C1 segment of cervical spinal cord (tissue), 14 donors: Measurements from ENCODE around the gene ACBD3.

ENCODE experiments used
- DNase-seq, 14 donors: peaks; one replicate each; lab custom pipeline; 2025; lab: John Stamatoyannopoulos, UW

The ACBD3 gene

DNA sequence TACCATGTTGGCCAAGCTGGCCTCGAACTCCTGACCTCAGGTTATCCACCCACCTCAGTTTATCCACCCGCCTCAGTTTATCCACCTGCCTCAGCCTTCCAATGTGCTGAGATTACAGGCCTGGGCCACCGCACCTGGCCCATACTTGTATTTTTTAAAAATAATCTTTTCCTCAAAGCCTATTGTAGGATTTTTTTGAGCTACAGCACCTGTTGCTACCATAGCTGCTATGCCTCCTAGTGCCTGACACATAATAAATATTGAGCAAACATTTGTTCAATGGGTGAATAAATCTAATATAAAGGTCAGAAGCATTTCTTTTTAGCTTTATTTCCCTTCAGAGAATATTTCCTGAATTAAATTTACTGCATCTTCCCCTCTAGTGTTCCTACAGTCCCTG lies 15.7 kb upstream of the ACBD3 start:
- DNase-seq, result no peak

GRCh38 chr1:226201029-226201593 lies 14.6 kb upstream of the ACBD3 start:
- no peak for DNase-seq

DNA sequence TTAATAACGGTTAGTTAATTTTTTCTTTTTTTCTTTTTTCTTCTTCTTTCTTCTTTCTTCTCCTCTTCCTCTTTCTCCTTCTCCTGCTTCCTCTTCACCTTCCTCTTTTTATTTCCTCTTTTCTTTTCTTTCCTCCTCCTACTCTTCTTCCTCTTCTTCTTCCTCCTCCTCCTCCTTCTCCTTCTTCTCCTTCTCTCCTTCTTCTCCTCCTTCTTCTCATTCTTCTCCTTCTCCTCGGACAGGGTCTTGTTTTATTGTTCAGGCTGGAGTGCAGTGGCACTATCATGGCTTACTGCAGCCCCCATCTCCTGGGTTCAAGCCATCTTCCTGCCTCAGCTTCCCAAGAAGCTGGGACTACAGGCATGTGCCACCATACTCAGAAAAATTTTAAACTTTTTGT lies 13.4 kb upstream of the ACBD3 start:
- no peak for DNase-seq

DNA sequence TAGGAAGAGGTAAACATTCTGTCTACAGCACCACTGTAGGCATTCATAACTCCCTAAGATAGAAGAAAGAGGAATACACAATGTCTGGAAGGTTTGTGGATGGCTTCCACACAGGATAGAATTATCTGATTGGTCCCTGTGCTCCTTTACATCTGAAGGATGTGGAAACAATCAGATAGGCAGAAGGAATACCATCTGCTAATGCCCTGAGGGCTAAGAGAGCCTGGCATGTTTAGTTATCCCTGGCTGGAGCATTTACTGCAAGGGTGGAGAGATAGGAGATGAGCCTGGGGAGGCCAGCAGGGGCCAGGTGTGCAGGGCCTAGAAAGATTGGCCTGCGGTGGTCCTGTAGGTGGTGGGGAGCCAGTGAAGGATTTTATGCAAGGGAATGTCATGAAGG lies 8.6 kb upstream of the ACBD3 start:
- peak in 1 of 14 donors; percentile 30 for DNase-seq

DNA sequence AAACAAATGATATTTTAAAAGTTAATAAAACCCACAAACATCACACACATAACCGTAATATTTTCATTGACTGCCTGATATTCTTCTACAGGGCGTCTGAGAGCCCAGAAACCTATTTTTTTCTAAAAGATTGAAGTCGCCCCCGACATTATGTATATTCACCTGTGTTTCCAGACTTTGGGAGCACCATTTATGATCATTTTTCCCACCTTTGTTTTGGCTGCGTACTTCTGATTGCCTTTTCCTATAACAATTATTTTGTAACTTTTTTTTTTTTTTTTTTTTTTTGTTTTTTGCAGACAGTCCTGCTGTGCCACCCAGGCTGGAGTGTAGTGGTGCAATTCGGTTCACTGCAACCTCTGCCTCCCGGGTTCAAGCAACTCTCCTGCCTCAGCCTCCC lies 839 bp upstream of the ACBD3 start:
- DNase-seq, result no peak

DNA sequence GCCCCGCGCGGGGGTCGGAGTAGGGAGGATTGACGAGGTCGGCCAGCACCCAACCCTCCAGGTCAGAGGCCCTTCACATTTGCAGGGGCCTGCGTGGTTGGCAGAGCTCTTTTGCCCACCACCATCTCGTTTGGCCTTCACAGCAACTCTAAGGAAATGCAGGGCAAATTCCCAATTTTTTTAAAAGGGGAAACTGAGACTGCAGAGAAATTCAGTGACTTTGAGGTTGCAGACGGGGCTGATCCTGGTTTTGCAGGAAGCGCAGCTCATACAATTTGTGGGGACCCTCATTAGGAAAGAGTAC lies 430 bp upstream of the ACBD3 start:
- no peak for DNase-seq

GRCh38 chr1:226185141-226186036 lies 1.2 kb downstream of the ACBD3 start:
- DNase-seq, result no peak

DNA sequence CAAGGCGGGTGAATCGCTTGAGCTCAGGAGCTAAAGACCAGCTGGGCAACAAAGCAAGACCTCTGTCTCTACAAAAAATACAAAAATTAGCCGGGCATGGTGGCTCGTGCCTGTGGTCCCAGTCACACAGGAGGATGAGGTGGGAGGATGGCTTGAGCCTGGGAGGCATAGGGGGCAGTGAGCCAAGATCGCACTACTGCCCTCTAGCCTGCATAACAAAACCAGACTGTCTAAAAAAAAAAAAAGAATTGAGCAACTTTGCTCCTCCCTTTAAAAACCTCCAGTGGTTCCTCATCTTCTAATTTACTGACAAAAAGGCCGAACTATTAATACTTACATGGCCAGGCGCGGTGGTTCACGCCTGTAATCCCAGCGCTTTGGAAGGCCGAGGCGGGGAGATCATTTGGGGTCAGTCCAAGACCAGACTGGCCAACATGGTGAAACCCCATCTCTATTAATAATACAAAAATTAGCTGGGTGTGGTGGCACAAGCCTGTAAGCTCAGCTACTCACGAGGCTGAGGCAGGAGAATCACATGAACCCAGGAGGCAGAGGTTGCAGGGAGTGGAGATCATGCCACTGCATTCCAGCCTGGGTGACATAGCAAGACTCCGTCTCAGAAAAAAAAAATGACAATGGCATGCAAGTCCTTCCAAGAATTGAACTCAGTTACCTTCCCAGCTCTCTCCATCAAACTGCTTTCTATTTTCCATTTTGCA lies 4.4 kb downstream of the ACBD3 start:
- peak in 2 of 14 donors; percentile 5 to 9 for DNase-seq

DNA sequence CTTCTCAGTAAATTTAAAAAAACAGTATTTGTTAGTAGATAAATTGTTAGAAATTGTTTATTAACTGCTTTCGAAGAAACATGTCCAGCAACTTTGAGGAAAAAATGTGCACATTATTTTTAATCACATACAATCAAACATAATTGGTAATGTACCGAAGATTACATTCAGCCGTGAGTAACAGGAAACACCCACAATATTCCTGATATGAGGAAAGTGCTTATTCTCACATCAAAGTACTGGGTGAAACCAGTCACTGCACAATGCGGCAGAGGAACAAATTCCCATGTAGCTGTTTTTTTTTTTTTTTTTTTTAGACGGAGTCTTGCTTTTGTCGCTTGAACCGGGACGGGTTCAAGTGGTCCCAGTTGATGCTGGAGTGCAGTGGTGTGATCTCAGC lies 9.7 kb downstream of the ACBD3 start:
- no peak for DNase-seq

GRCh38 chr1:226172589-226172988 lies 14.0 kb downstream of the ACBD3 start:
- DNase-seq, result no peak

GRCh38 chr1:226166341-226166740 lies 20.2 kb downstream of the ACBD3 start:
- DNase-seq, result no peak

- no peak for DNase-seq
These were observed 22.4 kb downstream of the ACBD3 start for GRCh38 chr1:226164154-226164553.

DNA sequence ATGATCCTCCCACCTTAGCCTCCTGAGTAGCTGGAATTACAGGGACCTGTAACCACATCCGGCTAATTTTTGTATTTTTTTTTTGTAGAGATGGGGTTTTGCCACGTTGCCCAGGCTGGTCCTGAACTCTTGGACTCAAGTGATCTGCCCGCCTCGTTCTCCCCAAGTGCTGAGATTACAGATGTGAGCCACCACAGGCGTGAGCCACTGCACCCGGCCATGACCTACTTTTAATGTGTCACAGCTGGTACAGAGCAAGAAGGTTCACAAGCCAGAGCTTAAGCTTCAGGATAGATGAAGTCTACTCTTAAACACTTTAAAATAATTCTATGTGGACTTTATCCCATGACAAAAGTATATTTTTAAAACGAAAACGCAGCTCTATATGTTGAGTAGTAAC lies 23.6 kb downstream of the ACBD3 start:
- no peak for DNase-seq

DNA sequence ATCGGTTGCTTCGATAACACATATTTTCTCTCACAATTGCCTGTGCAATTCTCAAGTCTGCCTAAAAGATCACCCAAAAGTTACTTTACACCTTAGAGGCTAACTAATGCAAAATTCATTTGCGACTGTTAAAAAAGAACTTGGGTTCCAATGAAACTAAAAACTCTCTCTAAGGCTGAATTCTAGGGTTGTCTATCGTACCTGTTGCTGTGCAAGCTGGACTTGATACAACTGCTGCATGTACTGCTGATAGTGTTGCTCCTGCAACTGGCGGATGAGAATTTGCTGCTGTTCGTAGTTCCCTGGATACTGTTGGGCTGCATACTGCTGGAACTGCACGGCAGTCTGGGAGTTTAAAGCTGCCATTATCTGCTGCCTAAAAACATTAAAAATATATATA lies 27.6 kb downstream of the ACBD3 start:
- no peak for DNase-seq

DNA sequence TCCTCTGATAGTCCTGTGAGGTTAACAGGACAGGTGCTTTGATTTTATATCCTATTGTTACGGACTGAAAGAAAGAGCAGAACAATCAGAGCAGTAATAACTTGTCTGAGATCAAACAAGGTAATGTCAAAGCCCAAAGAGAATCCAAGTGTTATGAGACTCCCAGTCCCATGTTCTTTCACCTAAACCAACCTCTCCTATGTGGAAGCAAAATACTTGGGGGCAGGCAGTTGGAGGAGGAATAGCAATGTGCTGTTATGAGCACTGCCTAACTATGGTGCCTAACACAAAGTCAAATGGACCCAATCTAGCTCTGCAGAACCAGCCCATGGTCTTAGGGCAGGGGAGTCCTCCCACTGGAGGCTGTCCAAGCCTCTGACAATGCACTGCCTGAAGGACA lies 28.1 kb downstream of the ACBD3 start:
- DNase-seq, result no peak

- DNase-seq, result no peak
These were observed 28.7 kb downstream of the ACBD3 start for GRCh38 chr1:226157761-226158316.

GRCh38 chr1:226154593-226154992 lies 31.9 kb downstream of the ACBD3 start:
- DNase-seq, result no peak

GRCh38 chr1:226149806-226150205 lies 36.7 kb downstream of the ACBD3 start:
- DNase-seq, result no peak

GRCh38 chr1:226148121-226148648 lies 38.4 kb downstream of the ACBD3 start:
- DNase-seq, result no peak

DNA sequence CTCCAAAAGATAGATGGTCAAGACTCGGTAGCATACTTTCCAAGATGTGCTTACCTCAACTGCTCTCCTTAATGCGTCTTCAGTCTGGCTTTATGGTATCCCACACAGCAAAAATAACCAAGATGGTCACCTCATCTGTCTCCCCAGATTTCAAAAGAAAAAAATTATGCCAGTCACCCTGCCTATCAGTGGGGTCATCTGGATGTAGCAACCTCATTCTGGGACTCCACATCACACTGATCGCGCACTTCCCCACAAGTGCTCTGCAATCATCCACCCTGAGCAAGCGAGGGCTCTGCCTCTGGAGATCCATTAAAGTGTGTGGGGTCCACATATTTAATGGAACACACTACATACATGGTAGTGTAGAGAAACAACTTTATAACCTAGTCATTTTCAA lies 42.5 kb downstream of the ACBD3 start:
- DNase-seq, result no peak

- DNase-seq, result no peak
These were observed 50.8 kb downstream of the ACBD3 start for GRCh38 chr1:226135709-226136108.

DNA sequence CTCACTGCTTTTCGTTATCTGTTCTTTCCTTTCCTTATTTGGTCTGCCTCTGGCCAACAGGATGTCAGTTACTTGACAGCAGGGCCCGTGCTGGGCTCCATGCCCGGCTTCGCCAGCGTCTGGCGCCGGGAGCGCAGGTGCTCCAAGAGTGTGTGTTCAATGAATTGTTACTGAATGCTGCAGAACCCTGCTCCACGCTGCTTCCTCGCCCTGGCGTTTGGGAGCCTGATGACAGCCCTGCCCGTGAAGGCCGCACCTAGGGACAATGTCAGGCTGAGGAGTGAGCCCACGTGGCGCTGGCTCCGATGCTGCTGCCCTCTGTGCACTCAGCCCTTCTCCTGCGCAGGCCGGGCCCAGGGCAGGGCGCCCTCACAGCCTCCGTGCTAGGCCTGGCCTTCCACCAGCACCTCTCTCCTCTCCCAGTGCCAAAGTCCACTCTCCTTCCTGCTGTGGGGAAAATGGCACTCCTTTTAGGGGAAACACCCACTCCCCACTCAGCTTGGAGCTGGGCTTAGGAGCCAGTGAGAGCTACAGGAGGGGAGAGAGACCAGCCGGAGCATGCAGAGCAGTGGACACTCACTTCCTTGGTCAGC lies 51.4 kb downstream of the ACBD3 start:
- peak in 1 of 14 donors; percentile 87 for DNase-seq
